Ovary (tissue), 9 donors: ENCODE results near the gene FER. TPM values are rescaled to one million over a fixed set of nuclear protein-coding genes. Genes with fewer than 3 reads are reported as not detected.

Experiments used
- DNase-seq, 5 donors: peaks; one replicate each; pipeline ENCODE4 v3.0.0-alpha.2; 2019 to 2020
- H3K27ac ChIP-seq, 2 donors: fragments of 200-600 bp; one replicate each; pipeline versions ENCODE4 v1.5.1 to v1.8.0; 2019 to 2022
- H3K27me3 ChIP-seq: fragments of 200-600 bp; one replicate; pipeline ENCODE4 v1.8.0; 2022
- H3K36me3 ChIP-seq: fragments of 200-600 bp; sonication (generic); one replicate; pipeline ENCODE4 v1.5.1; 2019
- H3K4me1 ChIP-seq: one replicate; pipeline ENCODE4 v1.8.1; 2013; ENCODE audit warnings: mild to moderate bottlenecking, moderate library complexity; ENCODE audit not compliant: insufficient read depth
- H3K4me3 ChIP-seq: fragments of 200-600 bp; sonication (generic); one replicate; pipeline ENCODE4 v1.5.1; 2017
- H3K9me3 ChIP-seq, 2 donors: fragments of 200-600 bp in 1 of 2; sonication (generic) in 1 of 2; one replicate each; pipeline versions ENCODE4 v1.5.1 to v1.8.1; 2013 to 2019; ENCODE audit warnings: mild to moderate bottlenecking in 1 of 2, moderate library complexity in 1 of 2
- CTCF ChIP-seq, 3 donors: fragments of 450-650 bp in 2 of 3; fragments of 200-600 bp in 1 of 3; IDR thresholded peaks; one replicate each; pipeline versions ENCODE4 v1.5.1 to v1.8.0; 2016 to 2022; ENCODE audit warnings: antibody characterized with exemption in 3 of 3, mild to moderate bottlenecking in 1 of 3
- EP300 ChIP-seq: sonication (generic); formaldehyde crosslinking; IDR thresholded peaks from one replicate; pipeline ENCODE4 v1.6.1; 2017; ENCODE audit warnings: antibody characterized with exemption
- POLR2A ChIP-seq: fragments of 450-650 bp; IDR thresholded peaks from one replicate; pipeline ENCODE4 v1.6.1; 2017; ENCODE audit warnings: antibody characterized with exemption, mild to moderate bottlenecking, moderate library complexity
- WGBS, 3 donors: extraction: QIAGEN DNeasy Blood & Tissue Kit in 1 of 3; methylation state at CpG; one replicate each; pipeline versions ENCODE4 v1.1.5 to v1.1.7; 2013 to 2017; 5-methylcytosine and 5-hydroxymethylcytosine counted together
- intact Hi-C, 4 donors: fragments of 100-400 bp; cut with DNase I; formaldehyde crosslinking; loops; one replicate each; pipeline versions ENCODE4 v1.11.0 to v1.15.1; 2022 to 2023
- polyA plus RNA-seq, 2 donors: library from polyadenylated mRNA; stranded (reverse); fragments of 200-250 nt in 1 of 2; fragments of 350-450 nt in 1 of 2; fragmentation: Illumina TruSeq in 1 of 2; extraction: RNeasy Lipid Tissue Mini Kit (QIAGEN cat#74804) in 1 of 2; gene quantifications; one replicate each; pipeline ENCODE4 v1.2.3, GENCODE V29; 2013 to 2014
- total RNA-seq, 7 donors: library from RNA; depleted of rRNA in 2 of 7; stranded (reverse); fragments of >200 nt in 2 of 7; fragmentation: NEBNext Ultra II Directional in 3 of 7; extraction: Animal tissue kit (Norgen Biotek cat#: 25700) in 3 of 7; gene quantifications; one replicate each; pipeline versions ENCODE4 v1.1.0 to v1.2.4, GENCODE V29; 2016 to 2023
- donor health status: DM: no; HTN: no; CAD: no; lungs with moderate emphysema.
- donor health status: DM: no; HTN: no; CAD: no.
- donor health status: Bipolar disorder and iron deficiency.
- donor health status: DM: yes; HTN: yes; CAD: no.
- donor health status: DM: no; HTN: no; CAD: no.
- donor health status: DM: yes; HTN: yes; CAD: no.

FER gene
- total and polyA plus RNA-seq, 9 donors = 3.0 to 36.0 (median 28.0) TPM

- Histone ChIP-seq H3K9me3 (no peaks in the 10 kb centered on the region), H3K4me1 (no peaks in the 10 kb centered on the region), H3K27ac (no peak overlapping the region), H3K27me3 (no peaks in the 10 kb centered on the region), H3K36me3 (no peaks in the 10 kb centered on the region), H3K4me3 (no peak overlapping the region)
- no peak for DNase-seq
- intact Hi-C loops = no loop called here
- WGBS, 3 donors = 94 to 95% (median 95%) methylated on average over 8 of the region's 8 CpGs
- TF ChIP-seq POLR2A = no peak
- TF ChIP-seq CTCF (IDR thresholded peaks at IDR 0.05) = no peak
- TF ChIP-seq EP300 = no peak
These were observed 40.6 kb upstream of the FER start for GRCh38 chr5:108707141-108707540.

GRCh38 chr5:108711898-108712297, 35.8 kb upstream of the FER start:
- intact Hi-C loops = no loop called here
- no peaks in the 10 kb centered on the region for H3K4me1 ChIP-seq
- TF ChIP-seq CTCF (IDR thresholded peaks at IDR 0.05) (no peak), POLR2A (no peak), EP300 (no peak)
- H3K27ac ChIP-seq = no peak overlapping the region
- H3K9me3 ChIP-seq = no peaks in the 10 kb centered on the region
- no peaks in the 10 kb centered on the region for H3K27me3 ChIP-seq
- no peak for DNase-seq
- H3K4me3 ChIP-seq = no peak overlapping the region
- H3K36me3 ChIP-seq = no peaks in the 10 kb centered on the region
- WGBS, 3 donors = 75 to 86% (median 82%) methylated on average over 3 of the region's 3 CpGs

GRCh38 chr5:108715408-108715807, 32.3 kb upstream of the FER start:
- TF ChIP-seq EP300 = no peak
- TF ChIP-seq CTCF (IDR thresholded peaks at IDR 0.05) = no peak
- TF ChIP-seq POLR2A = no peak
- no peaks in the 10 kb centered on the region for H3K36me3 ChIP-seq
- no peaks in the 10 kb centered on the region for H3K4me1 ChIP-seq
- no peak overlapping the region for H3K27ac ChIP-seq
- DNase-seq = no peak
- intact Hi-C loops = no loop called here
- H3K9me3 ChIP-seq = no peaks in the 10 kb centered on the region
- H3K27me3 ChIP-seq = no peaks in the 10 kb centered on the region
- WGBS, 3 donors = 82 to 94% (median 94%) methylated on average over 3 of the region's 3 CpGs
- no peak overlapping the region for H3K4me3 ChIP-seq

GRCh38 chr5:108720391-108720790, 27.3 kb upstream of the FER start:
- no peaks in the 10 kb centered on the region for H3K36me3 ChIP-seq
- no peaks in the 10 kb centered on the region for H3K4me1 ChIP-seq
- no peaks in the 10 kb centered on the region for H3K9me3 ChIP-seq
- no peaks in the 10 kb centered on the region for H3K27me3 ChIP-seq
- H3K27ac ChIP-seq = no peak overlapping the region
- no peak for DNase-seq
- TF ChIP-seq EP300 = no peak
- no peak for TF ChIP-seq POLR2A
- no peak for TF ChIP-seq CTCF (IDR thresholded peaks at IDR 0.05)
- H3K4me3 ChIP-seq = no peak overlapping the region
- intact Hi-C loops = no loop called here
